Calu3 (cell line): ENCODE measurements around the gene IYD. TPM values are rescaled to one million over a fixed set of nuclear protein-coding genes. Genes with fewer than 3 reads are reported as not detected.
A peak's percentile ranks its signal among the peaks of the same experiment; 100 is the strongest.

ENCODE experiments used
- BruUV-seq: library from RNA; stranded (reverse); fragments of 400-500 nt; replicated peaks from 2 replicates; lab custom pipeline; 2021; lab: Mats Ljungman, UMichigan
- CTCF ChIA-PET: fragments of 300-600 bp; sonication (Branson Sonifier 250); formaldehyde crosslinking; loops from one replicate; lab custom pipeline; 2022; ENCODE audit warnings: antibody characterized with exemption; lab: Charles Lee
- DNase-seq: peaks from one replicate; pipeline ENCODE4 v3.0.0; 2022
- H3K27ac Mint-ChIP-seq: one replicate; pipeline ENCODE4 v1.8.0; 2022; ENCODE audit warnings: mixed read lengths; ENCODE audit not compliant: unreplicated experiment
- H3K27me3 Mint-ChIP-seq: one replicate; pipeline ENCODE4 v1.8.0; 2022; ENCODE audit warnings: mixed read lengths; ENCODE audit not compliant: unreplicated experiment
- H3K36me3 Mint-ChIP-seq: one replicate; pipeline ENCODE4 v1.8.0; 2022; ENCODE audit warnings: mild to moderate bottlenecking, moderate library complexity, mixed read lengths; ENCODE audit not compliant: insufficient read depth, unreplicated experiment
- H3K4me1 Mint-ChIP-seq: one replicate; pipeline ENCODE4 v1.8.0; 2022; ENCODE audit warnings: mild to moderate bottlenecking, low read depth, mixed read lengths; ENCODE audit not compliant: unreplicated experiment
- H3K4me3 Mint-ChIP-seq: one replicate; pipeline ENCODE4 v1.8.0; 2022; ENCODE audit warnings: mild to moderate bottlenecking, low read depth, moderate library complexity, mixed read lengths; ENCODE audit not compliant: unreplicated experiment
- H3K9me3 Mint-ChIP-seq: one replicate; pipeline ENCODE4 v1.8.0; 2022; ENCODE audit warnings: low read depth, mixed read lengths; ENCODE audit not compliant: unreplicated experiment
- CTCF ChIP-seq: fragments of 200-600 bp; IDR thresholded peaks from one replicate; pipeline ENCODE4 v1.8.0; 2022; ENCODE audit warnings: antibody characterized with exemption; ENCODE audit not compliant: unreplicated experiment
- intact Hi-C: fragments of 100-400 bp; cut with micrococcal nuclease; formaldehyde crosslinking; loops from one replicate; pipeline ENCODE4 v1.10.0; 2022; ENCODE audit not compliant: unreplicated experiment
- total RNA-seq: library from RNA; stranded (reverse); gene quantifications from 2 replicates; pipeline ENCODE4 v1.2.3, GENCODE V29; 2022

Gene IYD
- total RNA-seq, 1 experiment from 2014 or later = 0.92 TPM

- Mint-ChIP-seq H3K27me3 (no peaks in the 10 kb centered on the region), H3K4me1 (peaks cover 18% of the 10 kb centered on the region), H3K4me3 (no peak overlapping the region), H3K9me3 (no peaks in the 10 kb centered on the region), H3K27ac (no peak overlapping the region), H3K36me3 (peaks cover 8% of the 10 kb centered on the region)
- DNase-seq = no peak
- CTCF ChIA-PET = no interaction called here
- intact Hi-C loops = no loop called here
- no TSS peak for BruUV-seq
- no peak for TF ChIP-seq CTCF
Observed at GRCh38 chr6:150420428-150420827, 51.6 kb downstream of the IYD start.

- no peak overlapping the region for H3K27ac Mint-ChIP-seq
- no peaks in the 10 kb centered on the region for H3K9me3 Mint-ChIP-seq
- H3K27me3 Mint-ChIP-seq = no peaks in the 10 kb centered on the region
- no peak overlapping the region for H3K4me3 Mint-ChIP-seq
- intact Hi-C loops = no loop called here
- TF ChIP-seq CTCF = no peak
- DNase-seq = no peak
- TSS peak; percentile 38 for BruUV-seq
- H3K36me3 Mint-ChIP-seq = peaks cover 8% of the 10 kb centered on the region
- CTCF ChIA-PET = no interaction called here
- peaks cover 18% of the 10 kb centered on the region for H3K4me1 Mint-ChIP-seq
Observed at GRCh38 chr6:150420926-150421325, 52.1 kb downstream of the IYD start.

GRCh38 chr6:150425508-150425907 lies 56.7 kb downstream of the IYD start:
- BruUV-seq = no TSS peak
- intact Hi-C loops = no loop called here
- no peaks in the 10 kb centered on the region for H3K4me1 Mint-ChIP-seq

GRCh38 chr6:150426198-150426597 lies 57.4 kb downstream of the IYD start:
- no peak overlapping the region for H3K4me3 Mint-ChIP-seq
- TF ChIP-seq CTCF = no peak
- H3K27me3 Mint-ChIP-seq = no peaks in the 10 kb centered on the region
- no peak for DNase-seq
- no peaks in the 10 kb centered on the region for H3K9me3 Mint-ChIP-seq
- intact Hi-C loops = no loop called here
- H3K36me3 Mint-ChIP-seq = no peaks in the 10 kb centered on the region
- no peak overlapping the region for H3K27ac Mint-ChIP-seq
- no TSS peak for BruUV-seq
- H3K4me1 Mint-ChIP-seq = no peaks in the 10 kb centered on the region
- CTCF ChIA-PET = interaction anchor here (1.2 kb wide), 1 partner anchor 174 kb away, joined by 3 read pairs; no protein-coding TSS in a partner anchor

More at GRCh38 chr6:150425508-150425907, 56.7 kb downstream of the IYD start:
- H3K9me3 Mint-ChIP-seq = no peaks in the 10 kb centered on the region
- CTCF ChIA-PET = interaction anchor here (1.2 kb wide), 1 partner anchor 175 kb away, joined by 3 read pairs; no protein-coding TSS in a partner anchor
- H3K36me3 Mint-ChIP-seq = no peaks in the 10 kb centered on the region
- no peak overlapping the region for H3K4me3 Mint-ChIP-seq
- no peak for TF ChIP-seq CTCF
- H3K27me3 Mint-ChIP-seq = no peaks in the 10 kb centered on the region
- no peak overlapping the region for H3K27ac Mint-ChIP-seq
- no peak for DNase-seq
